Lung (tissue), 12 donors: ENCODE data around the gene AREL1. TPM values are rescaled to one million over a fixed set of nuclear protein-coding genes. Genes with fewer than 3 reads are reported as not detected.

Source experiments
- ATAC-seq: fragments of 200-7000 bp; cut with Tn5 transposase; one replicate; pipeline ENCODE4 v1.9.1; 2020; ENCODE audit warnings: moderate number of reproducible peaks; ENCODE audit not compliant: insufficient read depth, low FRiP score
- DNase-seq, 3 donors: peaks; one replicate each; pipeline ENCODE4 v3.0.0-alpha.2; 2013 to 2017
- H3K27ac ChIP-seq, 2 donors: one replicate each; pipeline ENCODE4 v1.5.1; 2013; ENCODE audit warnings: mild to moderate bottlenecking in 2 of 2, moderate library complexity in 2 of 2, control low read depth in 1 of 2, inconsistent platforms in 1 of 2, low read depth in 1 of 2, low read length in 1 of 2
- H3K27me3 ChIP-seq, 3 donors: one replicate each; pipeline ENCODE4 v1.5.1; 2013; ENCODE audit warnings: low read length in 2 of 3; ENCODE audit not compliant: control insufficient read depth in 3 of 3, insufficient read depth in 3 of 3
- H3K36me3 ChIP-seq, 4 donors: one replicate each; pipeline ENCODE4 v1.5.1; 2013; ENCODE audit warnings: low read length in 4 of 4, mild to moderate bottlenecking in 1 of 4, moderate library complexity in 1 of 4; ENCODE audit not compliant: control insufficient read depth in 4 of 4, insufficient read depth in 4 of 4
- H3K4me1 ChIP-seq, 5 donors: one replicate each; pipeline ENCODE4 v1.5.1; 2013; ENCODE audit warnings: low read length in 5 of 5, mild to moderate bottlenecking in 2 of 5, moderate library complexity in 1 of 5; ENCODE audit not compliant: control insufficient read depth in 5 of 5, insufficient read depth in 5 of 5
- H3K4me3 ChIP-seq: one replicate; pipeline ENCODE4 v1.5.1; 2013; ENCODE audit warnings: mild to moderate bottlenecking, control low read depth, moderate library complexity
- H3K9ac ChIP-seq, 2 donors: one replicate each; pipeline ENCODE4 v1.5.1; 2013; ENCODE audit warnings: low read length in 2 of 2, control low read depth in 1 of 2; ENCODE audit not compliant: insufficient read depth in 1 of 2
- H3K9me3 ChIP-seq, 4 donors: one replicate each; pipeline ENCODE4 v1.5.1; 2013; ENCODE audit warnings: low read length in 3 of 4, mild to moderate bottlenecking in 1 of 4, moderate library complexity in 1 of 4; ENCODE audit not compliant: control insufficient read depth in 4 of 4, insufficient read depth in 3 of 4
- CTCF ChIP-seq: IDR thresholded peaks from 2 replicates; pipeline ENCODE4 v1.5.1; 2012; ENCODE audit warnings: mild to moderate bottlenecking; ENCODE audit errors: control extremely low read depth, extremely low read depth
- WGBS, 2 donors: extraction: QIAGEN DNeasy Blood & Tissue Kit; methylation state at CpG; one replicate each; pipeline ENCODE4 v1.1.7; 2013; 5-methylcytosine and 5-hydroxymethylcytosine counted together
- polyA plus RNA-seq, 2 donors: library from polyadenylated mRNA; stranded (reverse); fragments of 200-250 nt; gene quantifications; one replicate each; pipeline ENCODE4 v1.2.1, GENCODE V29; 2013
- total RNA-seq, 2 donors: library from RNA; depleted of rRNA in 1 of 2; stranded (reverse); fragments of >200 nt in 1 of 2; gene quantifications; one replicate each; pipeline ENCODE4 v1.2.1, GENCODE V29; 2014 to 2021
- donor health status: control.
- donor health status: control.
- donor health status: Bipolar disorder and iron deficiency.
- donor health status: healthy.
- donor health status: DM: yes; HTN: yes; CAD: no.

AREL1 gene
- total and polyA plus RNA-seq, 4 donors, result 10.5 to 41.6 (median 23.8) TPM

- Histone ChIP-seq H3K4me3 (no peak overlapping the region), H3K27ac (no peak overlapping the region), H3K9me3 (no peaks in the 10 kb centered on the region), H3K36me3 (peaks cover 14 to 33% (median 26%) of the 10 kb centered on the region in 4 donors), H3K9ac (no peak overlapping the region), H3K27me3 (no peaks in the 10 kb centered on the region), H3K4me1 (no peaks in the 10 kb centered on the region)
- TF ChIP-seq CTCF, result no peak
- no peak for DNase-seq
- 96% methylated on average over 7 of the region's 7 CpGs for WGBS, 2 donors
- no peak for ATAC-seq
These were observed 51.0 kb downstream of the AREL1 start for GRCh38 chr14:74661726-74662450.

- WGBS, 2 donors, result 82 to 93% methylated on average over 5 of the region's 5 CpGs
- no peaks in the 10 kb centered on the region for H3K9me3 ChIP-seq
- H3K36me3 ChIP-seq, result peaks cover 14 to 33% (median 24%) of the 10 kb centered on the region in 4 donors
- H3K27me3 ChIP-seq, result no peaks in the 10 kb centered on the region
- DNase-seq (no peak), ATAC-seq (no peak)
- peaks cover 0 to 8% (median 0%) of the 10 kb centered on the region in 5 donors for H3K4me1 ChIP-seq
- no peak for TF ChIP-seq CTCF
- H3K9ac ChIP-seq, result no peak overlapping the region
- no peak overlapping the region for H3K4me3 ChIP-seq
- no peak overlapping the region for H3K27ac ChIP-seq
These were observed 52.0 kb downstream of the AREL1 start for GRCh38 chr14:74660863-74661262.

- DNase-seq (no peak), ATAC-seq (no peak)
- H3K27ac ChIP-seq, result no peak overlapping the region
- peaks cover 0 to 15% (median 0%) of the 10 kb centered on the region in 5 donors for H3K4me1 ChIP-seq
- TF ChIP-seq CTCF, result no peak
- no peak overlapping the region for H3K9ac ChIP-seq
- H3K27me3 ChIP-seq, result no peaks in the 10 kb centered on the region
- H3K36me3 ChIP-seq, result peaks cover 14 to 33% (median 23%) of the 10 kb centered on the region in 4 donors
- no peaks in the 10 kb centered on the region for H3K9me3 ChIP-seq
- no peak overlapping the region for H3K4me3 ChIP-seq
- 76 to 89% methylated on average over 3 of the region's 3 CpGs for WGBS, 2 donors
These were observed 52.7 kb downstream of the AREL1 start for GRCh38 chr14:74660167-74660566.
